Thoracic aorta (tissue), 2 donors: ENCODE data around the gene DNAL4. TPM values are rescaled to one million over a fixed set of nuclear protein-coding genes. Genes with fewer than 3 reads are reported as not detected.
A peak's percentile ranks its signal among the peaks of the same experiment; 100 is the strongest.

ENCODE experiments used
- ATAC-seq: fragments of 150-250 bp; one replicate; pipeline ENCODE4 v1.8.0; 2017; ENCODE audit warnings: low read depth; ENCODE audit not compliant: insufficient number of reproducible peaks, low FRiP score
- DNase-seq: peaks from one replicate; pipeline ENCODE4 v3.0.0-alpha.2; 2020; ENCODE audit warnings: low spot score
- H3K27ac ChIP-seq, 2 donors: fragments of 200-600 bp; sonication (generic); 1 replicate in 1 of 2; 2 replicates in 1 of 2; pipeline ENCODE4 v1.5.1; 2016; ENCODE audit warnings: mild to moderate bottlenecking in 2 of 2, moderate library complexity in 2 of 2
- H3K27me3 ChIP-seq: fragments of 200-600 bp; sonication (generic); replicated peaks from 2 replicates; pipeline ENCODE4 v1.6.0; 2016; ENCODE audit warnings: mild to moderate bottlenecking; ENCODE audit not compliant: insufficient read depth
- H3K36me3 ChIP-seq: fragments of 200-600 bp; sonication (generic); one replicate; pipeline ENCODE4 v1.5.1; 2016
- H3K4me1 ChIP-seq, 2 donors: fragments of 200-600 bp; sonication (generic); 1 replicate in 1 of 2; 2 replicates in 1 of 2; pipeline versions ENCODE4 v1.5.1 to v1.6.0; 2016; ENCODE audit warnings: low read depth in 2 of 2, mild to moderate bottlenecking in 1 of 2; ENCODE audit not compliant: control insufficient read depth in 1 of 2
- H3K4me3 ChIP-seq: fragments of 200-600 bp; sonication (generic); 2 replicates; pipeline ENCODE4 v1.5.1; 2016; ENCODE audit warnings: mild to moderate bottlenecking
- H3K9me3 ChIP-seq: fragments of 200-600 bp; sonication (generic); 2 replicates; pipeline ENCODE4 v1.5.1; 2016
- total RNA-seq, 2 donors: library from RNA; depleted of rRNA; stranded (reverse); fragments of >200 nt; gene quantifications; one replicate each; pipeline versions ENCODE4 v1.1.0 to v1.2.3, GENCODE V29; 2016
- TF ChIP-seq, protein P1 (sequence below): fragments of 200-600 bp; sonication (generic); IDR thresholded peaks from one replicate; pipeline ENCODE4 v1.5.1; 2019; ENCODE audit warnings: antibody characterized with exemption

The DNAL4 gene
- total RNA-seq, 2 donors from 2014 or later, result 9.5 to 20.8 TPM

DNA sequence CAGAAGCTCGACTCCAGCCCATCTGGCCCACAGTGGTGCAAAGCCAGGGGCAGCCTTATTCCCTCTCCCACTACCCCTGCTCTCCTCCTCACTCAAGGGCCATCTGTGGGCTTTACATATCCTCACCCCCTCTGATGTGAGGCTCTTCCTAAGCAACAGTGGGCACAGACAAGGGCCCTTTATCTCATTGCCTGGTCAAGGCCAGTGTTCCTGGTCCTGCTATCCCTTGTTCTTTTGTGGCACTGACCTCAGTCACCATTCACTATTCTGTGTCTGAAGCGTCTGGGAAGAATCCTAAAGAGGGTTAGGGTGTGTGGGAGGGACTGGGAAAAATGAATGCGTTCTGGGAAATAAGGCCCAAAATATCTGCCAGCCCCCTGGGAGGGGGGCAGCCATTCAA, 7.3 kb downstream of the DNAL4 start:
- H3K27me3 ChIP-seq, result no peaks in the 10 kb centered on the region
- TF ChIP-seq, protein P1, sequence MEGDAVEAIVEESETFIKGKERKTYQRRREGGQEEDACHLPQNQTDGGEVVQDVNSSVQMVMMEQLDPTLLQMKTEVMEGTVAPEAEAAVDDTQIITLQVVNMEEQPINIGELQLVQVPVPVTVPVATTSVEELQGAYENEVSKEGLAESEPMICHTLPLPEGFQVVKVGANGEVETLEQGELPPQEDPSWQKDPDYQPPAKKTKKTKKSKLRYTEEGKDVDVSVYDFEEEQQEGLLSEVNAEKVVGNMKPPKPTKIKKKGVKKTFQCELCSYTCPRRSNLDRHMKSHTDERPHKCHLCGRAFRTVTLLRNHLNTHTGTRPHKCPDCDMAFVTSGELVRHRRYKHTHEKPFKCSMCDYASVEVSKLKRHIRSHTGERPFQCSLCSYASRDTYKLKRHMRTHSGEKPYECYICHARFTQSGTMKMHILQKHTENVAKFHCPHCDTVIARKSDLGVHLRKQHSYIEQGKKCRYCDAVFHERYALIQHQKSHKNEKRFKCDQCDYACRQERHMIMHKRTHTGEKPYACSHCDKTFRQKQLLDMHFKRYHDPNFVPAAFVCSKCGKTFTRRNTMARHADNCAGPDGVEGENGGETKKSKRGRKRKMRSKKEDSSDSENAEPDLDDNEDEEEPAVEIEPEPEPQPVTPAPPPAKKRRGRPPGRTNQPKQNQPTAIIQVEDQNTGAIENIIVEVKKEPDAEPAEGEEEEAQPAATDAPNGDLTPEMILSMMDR, result no peak
- H3K27ac ChIP-seq, result peak overlapping the region; percentile 83 to 89
- DNase-seq (no peak), ATAC-seq (no peak)
- no peak overlapping the region for H3K4me3 ChIP-seq
- no peaks in the 10 kb centered on the region for H3K9me3 ChIP-seq
- peaks cover 6% of the 10 kb centered on the region for H3K36me3 ChIP-seq
- peaks cover 24 to 63% of the 10 kb centered on the region in 2 donors for H3K4me1 ChIP-seq

DNA sequence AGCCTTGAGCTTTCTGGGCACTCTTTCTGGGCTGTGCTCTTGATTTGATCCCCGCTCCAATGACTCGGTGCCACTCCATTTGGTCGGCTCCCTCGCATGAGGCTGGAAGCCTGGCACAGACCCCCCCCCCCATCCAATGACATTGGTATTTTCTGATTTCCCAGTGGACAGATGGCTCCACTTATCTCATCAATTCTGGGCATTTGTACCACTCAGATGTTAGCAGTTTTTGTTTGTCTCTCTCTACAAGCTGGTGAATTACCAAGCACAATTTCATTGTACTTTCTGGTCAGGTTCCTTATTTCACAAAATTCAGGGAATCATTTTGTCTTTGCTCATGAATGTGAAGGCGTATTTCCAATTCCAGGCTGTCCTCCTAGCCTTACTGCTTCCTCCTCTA, 9.1 kb downstream of the DNAL4 start:
- peaks cover 24 to 73% of the 10 kb centered on the region in 2 donors for H3K4me1 ChIP-seq
- H3K4me3 ChIP-seq, result no peak overlapping the region
- TF ChIP-seq, protein P1, result no peak
- DNase-seq, result no peak
- peak overlapping the region; percentile 83 to 89 for H3K27ac ChIP-seq
- H3K36me3 ChIP-seq, result no peaks in the 10 kb centered on the region
- H3K27me3 ChIP-seq, result no peaks in the 10 kb centered on the region
- no peaks in the 10 kb centered on the region for H3K9me3 ChIP-seq
- ATAC-seq, result no peak

DNA sequence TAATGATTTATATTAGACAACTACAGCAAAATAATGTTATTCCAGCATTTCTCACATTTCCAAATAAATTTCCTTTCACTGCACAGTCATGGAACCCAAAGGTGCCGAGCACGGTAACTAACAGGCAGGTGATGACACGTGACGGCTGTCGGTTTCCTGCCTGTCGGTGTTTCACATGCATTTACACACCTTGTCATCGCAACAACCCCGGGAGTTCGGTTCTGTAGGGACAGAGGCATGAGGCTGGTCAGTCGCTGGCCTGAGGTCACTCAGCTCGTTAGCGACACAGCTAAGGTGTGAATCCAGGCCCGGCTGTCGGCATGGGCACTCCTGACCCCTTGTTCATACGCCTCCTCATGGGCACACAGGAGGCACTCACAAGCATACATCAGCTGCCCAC, 9.9 kb downstream of the DNAL4 start:
- no peak for DNase-seq
- no peaks in the 10 kb centered on the region for H3K27me3 ChIP-seq
- no peak overlapping the region for H3K4me3 ChIP-seq
- H3K36me3 ChIP-seq, result no peaks in the 10 kb centered on the region
- H3K27ac ChIP-seq, result no peak overlapping the region
- TF ChIP-seq, protein P1, result no peak
- H3K9me3 ChIP-seq, result no peaks in the 10 kb centered on the region
- peaks cover 23 to 69% of the 10 kb centered on the region in 2 donors for H3K4me1 ChIP-seq
- no peak for ATAC-seq

- H3K4me1 ChIP-seq, result peaks cover 18 to 61% of the 10 kb centered on the region in 2 donors
- TF ChIP-seq, protein P1, result no peak
- no peak for DNase-seq
- no peak for ATAC-seq
- H3K27ac ChIP-seq, result peak overlapping the region; percentile 5 to 44
- no peak overlapping the region for H3K4me3 ChIP-seq
- H3K36me3 ChIP-seq, result no peaks in the 10 kb centered on the region
- H3K27me3 ChIP-seq, result no peaks in the 10 kb centered on the region
- no peaks in the 10 kb centered on the region for H3K9me3 ChIP-seq
These were observed 10.8 kb downstream of the DNAL4 start for GRCh38 chr22:38783095-38783615.

- H3K27ac ChIP-seq, result peak overlapping the region in 1 of 2 donors; percentile 25
- no peaks in the 10 kb centered on the region for H3K36me3 ChIP-seq
- no peak for ATAC-seq
- no peaks in the 10 kb centered on the region for H3K9me3 ChIP-seq
- DNase-seq, result no peak
- H3K4me1 ChIP-seq, result peaks cover 12 to 54% of the 10 kb centered on the region in 2 donors
- TF ChIP-seq, protein P1, result no peak
- H3K27me3 ChIP-seq, result no peaks in the 10 kb centered on the region
- no peak overlapping the region for H3K4me3 ChIP-seq
These were observed 11.4 kb downstream of the DNAL4 start for GRCh38 chr22:38782402-38783094.
